CD14-positive monocyte (primary cell): ENCODE results near the gene KCTD5. TPM values are rescaled to one million over a fixed set of nuclear protein-coding genes. Genes with fewer than 3 reads are reported as not detected.

Experiments
- DNase-seq, 3 donors: peaks; one replicate each; pipeline ENCODE4 v3.0.0-alpha.2; 2011 to 2022
- H2AFZ ChIP-seq: 2 replicates; pipeline ENCODE4 v1.6.0; 2012; ENCODE audit warnings: mild to moderate bottlenecking, low read depth, low read length, inconsistent platforms; ENCODE audit not compliant: insufficient read depth, poor library complexity, severe bottlenecking
- H3K27ac ChIP-seq, 2 donors: 1 replicate in 1 of 2; 2 replicates in 1 of 2; pipeline ENCODE4 v1.5.1; 2012 to 2013; ENCODE audit warnings: low read length in 2 of 2, control low read depth in 1 of 2, inconsistent platforms in 1 of 2, low read depth in 1 of 2, mild to moderate bottlenecking in 1 of 2
- H3K27me3 ChIP-seq, 2 donors: one replicate each; pipeline versions ENCODE4 v1.6.0 to v1.6.1; 2011 to 2013; ENCODE audit warnings: low read length in 2 of 2; ENCODE audit not compliant: control insufficient read depth in 2 of 2, insufficient read depth in 2 of 2
- H3K36me3 ChIP-seq, 2 donors: replicated peaks in 1 of 2; 1 replicate in 1 of 2; 2 replicates in 1 of 2; pipeline versions ENCODE4 v1.5.1 to v1.6.1; 2012 to 2013; ENCODE audit warnings: low read length in 2 of 2, control low read depth in 1 of 2, inconsistent platforms in 1 of 2, mild to moderate bottlenecking in 1 of 2; ENCODE audit not compliant: insufficient read depth in 2 of 2, control insufficient read depth in 1 of 2
- H3K4me1 ChIP-seq, 2 donors: 1 replicate in 1 of 2; 2 replicates in 1 of 2; pipeline versions ENCODE4 v1.5.1 to v1.6.1; 2012 to 2013; ENCODE audit warnings: low read length in 2 of 2, control low read depth in 1 of 2, inconsistent platforms in 1 of 2, mild to moderate bottlenecking in 1 of 2, moderate library complexity in 1 of 2; ENCODE audit not compliant: insufficient read depth in 2 of 2, control insufficient read depth in 1 of 2
- H3K4me2 ChIP-seq: replicated peaks from 2 replicates; pipeline ENCODE3; 2012; ENCODE audit warnings: low read length, moderate library complexity, mild to moderate bottlenecking; ENCODE audit not compliant: poor library complexity, severe bottlenecking; ENCODE audit errors: extremely low read depth
- H3K4me3 ChIP-seq, 3 experiments: fragments of 200-600 bp in 1 of 3; sonication (generic) in 1 of 3; replicated peaks in 1 of 3; 1 replicate in 2 of 3; 2 replicates in 1 of 3; pipeline ENCODE4 v1.5.1; 2011 to 2013; ENCODE audit warnings: low read length in 3 of 3, mild to moderate bottlenecking in 3 of 3, control low read depth in 2 of 3, low read depth in 2 of 3, inconsistent platforms in 1 of 3, moderate library complexity in 1 of 3
- H3K79me2 ChIP-seq: 2 replicates; pipeline ENCODE4 v1.6.0; 2012; ENCODE audit warnings: mild to moderate bottlenecking, control low read depth, inconsistent platforms, low read length, moderate library complexity; ENCODE audit not compliant: insufficient read depth
- H3K9ac ChIP-seq: 2 replicates; pipeline ENCODE4 v1.6.0; 2017; ENCODE audit warnings: low read length, mild to moderate bottlenecking; ENCODE audit not compliant: insufficient read depth, poor library complexity, severe bottlenecking
- H3K9me3 ChIP-seq, 2 donors: replicated peaks in 1 of 2; 1 replicate in 1 of 2; 2 replicates in 1 of 2; pipeline versions ENCODE4 v1.5.1 to v1.6.1; 2012 to 2013; ENCODE audit warnings: low read length in 2 of 2, control low read depth in 1 of 2; ENCODE audit not compliant: control insufficient read depth in 1 of 2, insufficient read depth in 1 of 2
- H4K20me1 ChIP-seq: 2 replicates; pipeline ENCODE4 v1.6.0; 2012; ENCODE audit warnings: mild to moderate bottlenecking, low read length, control low read depth, moderate library complexity; ENCODE audit not compliant: insufficient read depth
- H3K27ac Mint-ChIP-seq, 7 donors: one replicate each; pipeline ENCODE4 v1.8.0; 2020; ENCODE audit warnings: mild to moderate bottlenecking in 7 of 7, mixed read lengths in 7 of 7, moderate library complexity in 6 of 7, inconsistent platforms in 2 of 7
- H3K27me3 Mint-ChIP-seq, 3 donors: one replicate each; pipeline ENCODE4 v1.8.0; 2021 to 2022; ENCODE audit warnings: low read depth in 3 of 3, mild to moderate bottlenecking in 3 of 3, mixed read lengths in 3 of 3, moderate library complexity in 3 of 3, inconsistent platforms in 1 of 3
- H3K36me3 Mint-ChIP-seq, 2 donors: one replicate each; pipeline ENCODE4 v1.8.0; 2020; ENCODE audit warnings: mixed read lengths in 2 of 2, inconsistent platforms in 1 of 2, mild to moderate bottlenecking in 1 of 2
- H3K4me1 Mint-ChIP-seq: one replicate; pipeline ENCODE4 v1.8.0; 2020; ENCODE audit warnings: mild to moderate bottlenecking, mixed read lengths
- H3K4me3 Mint-ChIP-seq, 2 donors: one replicate each; pipeline ENCODE4 v1.8.0; 2020; ENCODE audit warnings: mild to moderate bottlenecking in 2 of 2, mixed read lengths in 2 of 2, moderate library complexity in 1 of 2
- H3K9me3 Mint-ChIP-seq, 7 donors: one replicate each; pipeline ENCODE4 v1.8.0; 2020 to 2022; ENCODE audit warnings: mixed read lengths in 7 of 7, mild to moderate bottlenecking in 6 of 7, moderate library complexity in 6 of 7, inconsistent platforms in 2 of 7
- CTCF ChIP-seq: fragments of 200-600 bp; IDR thresholded peaks from one replicate; pipeline ENCODE4 v1.8.0; 2022; ENCODE audit warnings: antibody characterized with exemption, mild to moderate bottlenecking
- whole genome bisulfite sequencing: methylation state at CpG from one replicate; pipeline ENCODE4 v1.1.5; 2013; ENCODE audit warnings: missing lambda C conversion rate; ENCODE audit not compliant: insufficient coverage; 5-methylcytosine and 5-hydroxymethylcytosine counted together
- intact Hi-C, 2 donors: fragments of 100-400 bp; cut with micrococcal nuclease; formaldehyde crosslinking; loops; one replicate each; pipeline versions ENCODE4 v1.15.0 to v1.15.1; 2023
- polyA plus RNA-seq, 3 donors: library from polyadenylated mRNA; depleted of rRNA in 1 of 3; unstranded in 2 of 3; stranded (reverse) in 1 of 3; fragments of 300-500 nt in 2 of 3; fragments of >200 nt in 1 of 3; fragmentation: Illumina TruSeq in 2 of 3; gene quantifications; 1 replicate in 2 of 3; 2 replicates in 1 of 3; pipeline ENCODE4 v1.2.3, GENCODE V29; 2012 to 2021

KCTD5 gene
- polyA plus RNA-seq, 3 donors: 16.0 to 23.1 (median 21.0) TPM

- H3K4me1 Mint-ChIP-seq: peaks cover 28% of the 10 kb centered on the region
- Histone ChIP-seq H3K9ac (no peak overlapping the region), H3K79me2 (peaks cover 55% of the 10 kb centered on the region), H4K20me1 (peaks cover 62% of the 10 kb centered on the region), H3K27me3 (no peaks in the 10 kb centered on the region), H3K36me3 (peaks cover 30 to 34% of the 10 kb centered on the region in 2 donors), H3K4me2 (no peak overlapping the region), H3K27ac (no peak overlapping the region), H3K4me1 (peaks cover 20 to 22% of the 10 kb centered on the region in 2 donors), H3K9me3 (no peaks in the 10 kb centered on the region), H3K4me3 (no peak overlapping the region), H2AFZ (no peak overlapping the region)
- H3K27me3 Mint-ChIP-seq: peaks cover 0 to 4% (median 0%) of the 10 kb centered on the region in 3 donors
- intact Hi-C loops: no loop called here
- no peak for DNase-seq
- peaks cover 15 to 32% of the 10 kb centered on the region in 2 donors for H3K36me3 Mint-ChIP-seq
- no peak overlapping the region for H3K4me3 Mint-ChIP-seq
- 94% methylated on average over 29 of the region's 29 CpGs for WGBS
- H3K27ac Mint-ChIP-seq: no peak overlapping the region
- peaks cover 0 to 2% (median 0%) of the 10 kb centered on the region in 7 donors for H3K9me3 Mint-ChIP-seq
- no peak for TF ChIP-seq CTCF
These were observed 9.3 kb downstream of the KCTD5 start for GRCh38 chr16:2691491-2692248.

GRCh38 chr16:2692251-2692947, 10.1 kb downstream of the KCTD5 start:
- 75% methylated on average over 14 of the region's 14 CpGs for WGBS
- intact Hi-C loops: no loop called here
- H3K36me3 ChIP-seq: peaks cover 37 to 41% of the 10 kb centered on the region in 2 donors
- no peaks in the 10 kb centered on the region for H3K9me3 ChIP-seq
- Mint-ChIP-seq H3K27ac (no peak overlapping the region), H3K4me3 (no peak overlapping the region), H3K27me3 (no peaks in the 10 kb centered on the region), H3K4me1 (peaks cover 20% of the 10 kb centered on the region), H3K9me3 (peaks cover 0 to 2% (median 0%) of the 10 kb centered on the region in 7 donors), H3K36me3 (peaks cover 22 to 39% of the 10 kb centered on the region in 2 donors)
- H3K27me3 ChIP-seq: no peaks in the 10 kb centered on the region
- H2AFZ ChIP-seq: no peak overlapping the region
- no peak for DNase-seq
- H3K9ac ChIP-seq: no peak overlapping the region
- peaks cover 62% of the 10 kb centered on the region for H4K20me1 ChIP-seq
- H3K4me1 ChIP-seq: peaks cover 13 to 14% of the 10 kb centered on the region in 2 donors
- H3K4me2 ChIP-seq: no peak overlapping the region
- no peak overlapping the region for H3K27ac ChIP-seq
- H3K4me3 ChIP-seq: no peak overlapping the region
- H3K79me2 ChIP-seq: peaks cover 48% of the 10 kb centered on the region
- TF ChIP-seq CTCF: no peak
